Activated B cell treated with CpG ODN at 0.5 μM for 24 hours (primary cell): ENCODE data around the gene NDUFB2. TPM values are rescaled to one million over a fixed set of nuclear protein-coding genes. Genes with fewer than 3 reads are reported as not detected.

Experiments
- ATAC-seq: fragments of 200-7000 bp; cut with Tn5 transposase; one replicate; pipeline ENCODE4 v1.10.0; 2021; ENCODE audit warnings: low read depth, mild to moderate bottlenecking, moderate library complexity
- CTCF ChIA-PET: fragments of 350-600 bp; sonication (Branson Sonifier 250); formaldehyde crosslinking; loops from one replicate; lab custom pipeline; 2021; ENCODE audit warnings: antibody characterized with exemption; lab: Charles Lee
- POLR2A ChIA-PET: fragments of 350-600 bp; sonication (Branson Sonifier 250); formaldehyde crosslinking; loops from one replicate; lab custom pipeline; 2021; ENCODE audit warnings: antibody characterized with exemption; lab: Charles Lee
- DNase-seq: peaks from one replicate; pipeline ENCODE4 v3.0.0; 2022
- H3K27ac Mint-ChIP-seq: one replicate; pipeline ENCODE4 v1.8.0; 2020; ENCODE audit warnings: mixed read lengths
- H3K27me3 Mint-ChIP-seq: one replicate; pipeline ENCODE4 v1.8.0; 2021; ENCODE audit warnings: mixed read lengths
- H3K36me3 Mint-ChIP-seq: one replicate; pipeline ENCODE4 v1.8.0; 2021; ENCODE audit warnings: low read depth, mixed read lengths
- H3K4me1 Mint-ChIP-seq: one replicate; pipeline ENCODE4 v1.8.0; 2021; ENCODE audit warnings: mixed read lengths
- H3K4me3 Mint-ChIP-seq: one replicate; pipeline ENCODE4 v1.8.0; 2020; ENCODE audit warnings: mild to moderate bottlenecking, mixed read lengths
- H3K9me3 Mint-ChIP-seq: one replicate; pipeline ENCODE4 v1.8.0; 2020; ENCODE audit warnings: mixed read lengths
- CTCF ChIP-seq: fragments of 200-600 bp; IDR thresholded peaks from one replicate; pipeline ENCODE4 v1.8.0; 2022; ENCODE audit warnings: antibody characterized with exemption, mild to moderate bottlenecking
- intact Hi-C: fragments of 100-400 bp; cut with micrococcal nuclease; formaldehyde crosslinking; loops from one replicate; pipeline ENCODE4 v1.15.1; 2024
- total RNA-seq: library from RNA; stranded (reverse); gene quantifications from 2 replicates; pipeline ENCODE4 v1.2.3, GENCODE V29; 2022

Gene NDUFB2
- total RNA-seq, 1 donor from 2014 or later = 140 TPM

GRCh38 chr7:140722254-140722653 is 25.7 kb downstream of the NDUFB2 start:
- H3K9me3 Mint-ChIP-seq = no peaks in the 10 kb centered on the region
- H3K27ac Mint-ChIP-seq = no peak overlapping the region
- ChIA-PET CTCF (no interaction called here), POLR2A (no interaction called here)
- H3K4me1 Mint-ChIP-seq = peaks cover 6% of the 10 kb centered on the region
- no peak overlapping the region for H3K4me3 Mint-ChIP-seq
- DNase-seq (no peak), ATAC-seq (no peak)
- intact Hi-C loops = no loop called here
- TF ChIP-seq CTCF = no peak
- no peaks in the 10 kb centered on the region for H3K27me3 Mint-ChIP-seq
- H3K36me3 Mint-ChIP-seq = peaks cover 27% of the 10 kb centered on the region

GRCh38 chr7:140723006-140723405 is 26.5 kb downstream of the NDUFB2 start:
- H3K4me1 Mint-ChIP-seq = peaks cover 6% of the 10 kb centered on the region
- intact Hi-C loops = no loop called here
- no peak overlapping the region for H3K4me3 Mint-ChIP-seq

DNA sequence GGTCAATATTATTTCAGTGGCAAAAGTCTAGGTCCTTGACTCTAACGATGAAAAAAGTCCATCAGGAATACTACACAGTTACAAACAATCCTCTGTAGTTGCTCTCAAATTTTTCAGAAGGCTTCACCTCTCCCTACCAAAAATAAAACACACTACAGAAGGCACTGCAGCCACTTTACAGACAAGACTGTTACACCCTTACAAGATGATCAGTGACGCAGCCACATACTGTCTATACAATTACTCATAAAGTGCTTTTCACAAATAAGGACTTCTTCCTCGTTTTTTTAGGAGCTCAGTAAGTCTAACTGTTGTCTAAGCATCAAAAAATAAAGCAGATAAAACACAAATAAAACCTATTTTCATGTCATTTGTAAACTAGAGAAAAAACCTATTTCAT is 27.1 kb downstream of the NDUFB2 start:
- POLR2A ChIA-PET = no interaction called here

More at GRCh38 chr7:140723006-140723405, 26.5 kb downstream of the NDUFB2 start:
- peaks cover 27% of the 10 kb centered on the region for H3K36me3 Mint-ChIP-seq
- CTCF ChIA-PET = no interaction called here
- DNase-seq (no peak), ATAC-seq (no peak)
- H3K27me3 Mint-ChIP-seq = no peaks in the 10 kb centered on the region
- H3K9me3 Mint-ChIP-seq = no peaks in the 10 kb centered on the region
- POLR2A ChIA-PET = no interaction called here
- no peak overlapping the region for H3K27ac Mint-ChIP-seq
- no peak for TF ChIP-seq CTCF

GRCh38 chr7:140724706-140725105 is 28.2 kb downstream of the NDUFB2 start:
- POLR2A ChIA-PET = no interaction called here
- Mint-ChIP-seq H3K4me3 (no peak overlapping the region), H3K27me3 (no peaks in the 10 kb centered on the region), H3K9me3 (no peaks in the 10 kb centered on the region), H3K36me3 (peaks cover 31% of the 10 kb centered on the region), H3K27ac (no peak overlapping the region), H3K4me1 (peaks cover 5% of the 10 kb centered on the region)
- ATAC-seq = no peak
- TF ChIP-seq CTCF = no peak
- intact Hi-C loops = no loop called here
- no peak for DNase-seq
- CTCF ChIA-PET = no interaction called here

More for the DNA sequence above, 27.1 kb downstream of the NDUFB2 start:
- H3K4me3 Mint-ChIP-seq = no peak overlapping the region
- CTCF ChIA-PET = no interaction called here
- H3K27me3 Mint-ChIP-seq = no peaks in the 10 kb centered on the region
- no peaks in the 10 kb centered on the region for H3K9me3 Mint-ChIP-seq
- no peak overlapping the region for H3K27ac Mint-ChIP-seq
- peaks cover 6% of the 10 kb centered on the region for H3K4me1 Mint-ChIP-seq
- intact Hi-C loops = no loop called here
- no peak for TF ChIP-seq CTCF
- ATAC-seq (no peak), DNase-seq (no peak)
- H3K36me3 Mint-ChIP-seq = peaks cover 27% of the 10 kb centered on the region

DNA sequence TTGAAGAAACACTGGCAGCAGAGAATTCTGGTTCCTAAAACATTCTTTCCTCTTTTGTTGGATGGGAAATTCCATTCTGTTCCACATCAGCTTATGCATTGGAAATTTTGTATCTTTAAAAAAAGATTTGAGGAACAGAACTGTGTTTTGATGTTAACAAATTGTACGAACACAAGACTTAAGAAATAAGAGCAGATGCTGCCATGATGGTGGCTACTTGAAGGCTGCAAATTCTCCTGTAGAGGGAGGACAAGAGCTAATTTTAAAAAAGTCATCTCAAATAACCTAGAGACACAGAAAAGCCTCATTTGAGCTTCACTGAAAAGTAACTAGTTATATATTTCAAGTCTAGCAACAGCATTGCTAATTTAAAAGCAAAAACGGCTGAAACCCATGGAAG is 29.8 kb downstream of the NDUFB2 start:
- ChIA-PET CTCF (interaction anchor here (0.6 kb wide), 1 partner anchor 810 kb away, joined by 3 read pairs; no protein-coding TSS in a partner anchor), POLR2A (no interaction called here)
- H3K4me3 Mint-ChIP-seq = no peak overlapping the region
- no peaks in the 10 kb centered on the region for H3K27me3 Mint-ChIP-seq
- H3K27ac Mint-ChIP-seq = peak overlapping the region; percentile 12
- H3K9me3 Mint-ChIP-seq = no peaks in the 10 kb centered on the region
- intact Hi-C loops = loop anchor here (1.0 kb wide), 1 partner anchor 807 kb away; no protein-coding TSS in a partner anchor
- DNase-seq = no peak
- no peaks in the 10 kb centered on the region for H3K4me1 Mint-ChIP-seq
- TF ChIP-seq CTCF = no peak
- ATAC-seq = no peak
- peaks cover 44% of the 10 kb centered on the region for H3K36me3 Mint-ChIP-seq
